SK-N-SH (cell line): Measurements from ENCODE around the gene ENTPD3.

ENCODE experiments used
- FOSL2 ChIP-seq: IDR thresholded peaks from 2 replicates; pipeline ENCODE4 v1.4.0; 2012; ENCODE audit warnings: low read depth, mild to moderate bottlenecking, moderate library complexity, borderline replicate concordance
- JUND ChIP-seq: IDR thresholded peaks from 2 replicates; pipeline ENCODE4 v1.4.0; 2012
- NRF1 ChIP-seq: IDR thresholded peaks from 2 replicates; pipeline ENCODE4 v1.6.1; 2012; ENCODE audit warnings: low read depth, mild to moderate bottlenecking, low read length
- RFX5 ChIP-seq: IDR thresholded peaks from 2 replicates; pipeline ENCODE4 v1.6.1; 2012; ENCODE audit warnings: mild to moderate bottlenecking, improper control_type of control experiment, low read length
- TF ChIP-seq, protein P1 (sequence below): IDR thresholded peaks from 2 replicates; pipeline ENCODE4 v1.4.0; 2012; ENCODE audit warnings: low read depth, borderline replicate concordance
- TF ChIP-seq, protein P2 (sequence below): fragments of 200-600 bp; sonication (generic); IDR thresholded peaks from 2 replicates; pipeline ENCODE4 v1.6.1; 2017; ENCODE audit warnings: antibody characterized with exemption, mild to moderate bottlenecking, moderate library complexity

GRCh38 chr3:40379674-40380306, 7.2 kb upstream of the ENTPD3 start:
- no peak for TF ChIP-seq FOSL2
- no peak for TF ChIP-seq NRF1
- TF ChIP-seq, protein P1, sequence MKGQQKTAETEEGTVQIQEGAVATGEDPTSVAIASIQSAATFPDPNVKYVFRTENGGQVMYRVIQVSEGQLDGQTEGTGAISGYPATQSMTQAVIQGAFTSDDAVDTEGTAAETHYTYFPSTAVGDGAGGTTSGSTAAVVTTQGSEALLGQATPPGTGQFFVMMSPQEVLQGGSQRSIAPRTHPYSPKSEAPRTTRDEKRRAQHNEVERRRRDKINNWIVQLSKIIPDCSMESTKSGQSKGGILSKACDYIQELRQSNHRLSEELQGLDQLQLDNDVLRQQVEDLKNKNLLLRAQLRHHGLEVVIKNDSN = no peak
- no peak for TF ChIP-seq JUND
- TF ChIP-seq, protein P2, sequence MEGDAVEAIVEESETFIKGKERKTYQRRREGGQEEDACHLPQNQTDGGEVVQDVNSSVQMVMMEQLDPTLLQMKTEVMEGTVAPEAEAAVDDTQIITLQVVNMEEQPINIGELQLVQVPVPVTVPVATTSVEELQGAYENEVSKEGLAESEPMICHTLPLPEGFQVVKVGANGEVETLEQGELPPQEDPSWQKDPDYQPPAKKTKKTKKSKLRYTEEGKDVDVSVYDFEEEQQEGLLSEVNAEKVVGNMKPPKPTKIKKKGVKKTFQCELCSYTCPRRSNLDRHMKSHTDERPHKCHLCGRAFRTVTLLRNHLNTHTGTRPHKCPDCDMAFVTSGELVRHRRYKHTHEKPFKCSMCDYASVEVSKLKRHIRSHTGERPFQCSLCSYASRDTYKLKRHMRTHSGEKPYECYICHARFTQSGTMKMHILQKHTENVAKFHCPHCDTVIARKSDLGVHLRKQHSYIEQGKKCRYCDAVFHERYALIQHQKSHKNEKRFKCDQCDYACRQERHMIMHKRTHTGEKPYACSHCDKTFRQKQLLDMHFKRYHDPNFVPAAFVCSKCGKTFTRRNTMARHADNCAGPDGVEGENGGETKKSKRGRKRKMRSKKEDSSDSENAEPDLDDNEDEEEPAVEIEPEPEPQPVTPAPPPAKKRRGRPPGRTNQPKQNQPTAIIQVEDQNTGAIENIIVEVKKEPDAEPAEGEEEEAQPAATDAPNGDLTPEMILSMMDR = no peak
- no peak for TF ChIP-seq RFX5
